ENCODE data around the gene ATL3.
"Not testable (repeated sequence)": the region's sequence is repeated elsewhere in the genome, so short reads cannot be mapped to it uniquely, and the experiment has no call there.

ATL3 gene

GRCh38 chr11:63616953-63617352 lies 54.2 kb downstream of the ATL3 start:
- no peak for DNase-seq

DNA sequence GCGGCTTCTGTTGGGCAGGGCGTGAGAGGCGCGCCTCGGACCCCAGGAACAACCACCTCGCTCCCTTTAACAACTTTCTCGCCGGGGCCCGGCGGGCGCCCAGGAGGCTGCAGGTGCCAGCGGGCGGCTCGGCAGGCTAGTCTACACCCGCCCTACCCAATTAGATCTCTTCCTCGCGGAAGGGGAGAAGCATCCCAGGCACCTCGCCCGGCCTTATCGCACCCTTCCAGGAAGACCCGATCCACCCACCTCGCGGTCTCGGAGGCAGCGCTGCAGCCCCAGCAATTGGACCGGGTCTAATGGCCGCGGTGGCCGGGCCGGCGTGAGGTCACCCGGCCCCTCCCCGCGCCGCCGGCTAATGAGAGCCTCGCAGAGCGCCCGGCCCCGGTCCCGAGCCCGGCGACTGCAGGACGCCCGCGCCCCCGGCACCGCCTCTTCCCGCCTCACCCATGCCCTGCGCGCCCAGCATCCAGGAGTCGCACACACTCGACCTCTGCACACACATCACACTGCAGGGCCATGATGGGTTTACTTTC lies 57.0 kb downstream of the ATL3 start, which contains the start of gene PLAAT3:
Gene PLAAT3, minus strand, starts transcription at position 298 of the 536 bp plus-strand sequence. CDS start 419 bp downstream, outside the sequence.
- peak; percentile 26 to 53 for DNase-seq

- peak; percentile 40 to 50 for DNase-seq
Measured at GRCh38 chr11:63613517-63614135, 57.5 kb downstream of the ATL3 start.

- DNase-seq = no peak
Measured at GRCh38 chr11:63612181-63612580, 59.0 kb downstream of the ATL3 start.

- DNase-seq = no peak
Measured at GRCh38 chr11:63611395-63611747, 59.8 kb downstream of the ATL3 start.

GRCh38 chr11:63610604-63611394 lies 60.4 kb downstream of the ATL3 start:
- no peak for DNase-seq

- DNase-seq = no peak
Measured at GRCh38 chr11:63609971-63610580, 61.1 kb downstream of the ATL3 start.

GRCh38 chr11:63609536-63609935 lies 61.6 kb downstream of the ATL3 start:
- no peak for DNase-seq

DNA sequence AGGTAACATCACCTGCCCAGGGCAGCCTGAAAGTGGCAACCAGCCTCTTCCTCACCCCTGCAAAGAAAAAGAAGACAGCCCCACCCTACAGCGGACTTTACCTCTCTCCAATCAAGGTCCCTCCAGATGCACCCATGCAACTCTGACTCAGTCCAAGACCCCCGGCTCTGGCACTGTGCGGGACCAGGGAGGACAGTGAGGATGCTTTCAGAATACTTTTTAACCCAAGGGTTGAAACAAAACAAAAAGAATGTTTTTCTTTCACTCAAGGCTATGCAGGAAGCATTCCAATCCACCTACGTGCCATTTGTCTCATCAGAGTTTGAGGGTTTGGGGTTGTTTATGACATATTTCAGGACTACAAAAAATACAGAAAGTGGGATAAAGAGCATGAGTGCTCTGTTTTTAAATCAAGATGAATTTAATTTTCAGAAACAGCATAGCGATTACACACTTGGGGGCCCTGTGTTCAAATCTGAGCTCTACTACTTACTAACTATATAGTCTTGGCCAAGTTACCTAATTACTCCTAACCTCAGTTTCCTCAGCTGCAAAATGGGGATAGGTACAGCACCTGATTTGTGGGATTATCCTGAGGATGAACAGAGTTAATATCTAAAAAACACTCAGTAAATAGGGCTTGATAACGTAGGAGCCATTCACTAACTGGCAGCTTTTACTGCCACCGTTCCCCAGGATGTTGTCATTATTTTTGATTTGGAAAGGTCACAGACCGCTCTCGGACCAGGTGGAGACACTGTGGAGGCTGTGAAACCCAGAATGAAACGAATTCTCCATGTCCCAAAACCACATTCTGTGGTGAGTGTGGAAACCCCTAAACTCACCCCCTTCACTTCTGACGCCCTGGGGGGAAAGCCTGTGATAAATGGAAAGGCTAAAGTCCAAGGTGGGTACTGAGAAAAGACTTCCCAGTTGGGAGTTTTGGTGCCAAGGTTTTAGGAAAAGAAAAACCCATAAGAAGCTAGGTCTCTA lies 62.5 kb downstream of the ATL3 start:
- DNase-seq = no peak

GRCh38 chr11:63603180-63603518 lies 68.0 kb downstream of the ATL3 start:
- no peak for DNase-seq

GRCh38 chr11:63602290-63603179 lies 68.6 kb downstream of the ATL3 start:
- DNase-seq = not testable (repeated sequence)

- DNase-seq = no peak
Measured at GRCh38 chr11:63599211-63600122, 71.7 kb downstream of the ATL3 start.

DNA sequence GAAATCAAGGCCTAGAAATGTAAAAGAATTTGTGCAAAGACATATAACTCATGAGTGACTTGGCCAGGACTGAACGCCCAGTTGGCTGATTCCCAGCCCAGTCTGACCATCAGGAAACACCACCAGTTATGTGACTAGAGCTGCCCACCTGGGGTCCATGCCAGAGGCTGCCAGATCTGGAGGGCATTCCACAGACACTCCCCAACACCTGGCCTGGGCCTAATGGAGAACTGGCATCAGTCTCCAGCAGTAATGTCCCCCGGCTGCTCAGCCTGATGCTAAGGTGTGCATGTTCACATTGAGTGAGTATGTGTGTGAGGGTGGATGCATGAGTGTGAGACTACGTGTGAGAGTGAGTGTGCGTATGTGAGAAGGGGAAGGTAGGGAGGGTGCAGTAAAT lies 72.6 kb downstream of the ATL3 start:
- DNase-seq = no peak

DNA sequence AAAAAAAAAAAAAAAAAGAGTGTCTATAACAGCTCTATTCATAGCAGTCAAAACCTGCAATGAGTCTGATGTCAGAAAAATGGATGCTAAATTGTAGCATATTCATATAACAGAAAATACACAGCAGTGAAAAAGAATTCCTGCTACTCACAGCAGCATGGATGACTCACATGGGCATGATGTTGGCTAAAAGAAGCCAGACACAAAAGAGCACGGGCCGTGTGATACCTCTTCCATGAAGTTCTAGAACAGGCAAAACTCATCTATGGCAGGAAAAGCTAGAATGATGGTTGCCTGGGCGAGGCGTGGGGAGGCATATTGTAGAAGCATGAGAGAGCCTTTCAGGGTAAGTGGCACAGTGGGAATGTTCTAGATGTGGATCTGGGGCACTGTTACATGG lies 75.9 kb downstream of the ATL3 start:
- no peak for DNase-seq

DNA sequence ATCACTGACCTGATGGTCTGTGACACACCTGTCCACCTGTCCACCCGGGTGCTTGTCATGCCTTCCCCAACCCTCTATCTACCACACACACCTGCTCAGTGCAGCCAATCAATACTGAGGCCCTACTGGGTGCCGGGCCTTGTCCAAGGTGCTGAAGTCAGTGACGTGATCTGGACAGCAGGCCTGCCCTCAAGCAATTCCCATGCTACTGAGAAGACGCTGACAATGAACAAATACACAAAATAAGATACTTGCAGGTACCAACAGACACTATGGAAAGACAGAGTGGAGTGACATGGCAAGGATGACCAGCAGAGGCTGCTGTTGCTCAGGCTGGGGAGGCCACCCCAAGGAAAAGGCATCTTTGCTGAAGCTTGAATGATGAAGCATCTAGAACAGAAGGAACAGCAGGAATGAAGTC lies 78.2 kb downstream of the ATL3 start:
- DNase-seq = peak in 1 of 2 donors; percentile 25

DNA sequence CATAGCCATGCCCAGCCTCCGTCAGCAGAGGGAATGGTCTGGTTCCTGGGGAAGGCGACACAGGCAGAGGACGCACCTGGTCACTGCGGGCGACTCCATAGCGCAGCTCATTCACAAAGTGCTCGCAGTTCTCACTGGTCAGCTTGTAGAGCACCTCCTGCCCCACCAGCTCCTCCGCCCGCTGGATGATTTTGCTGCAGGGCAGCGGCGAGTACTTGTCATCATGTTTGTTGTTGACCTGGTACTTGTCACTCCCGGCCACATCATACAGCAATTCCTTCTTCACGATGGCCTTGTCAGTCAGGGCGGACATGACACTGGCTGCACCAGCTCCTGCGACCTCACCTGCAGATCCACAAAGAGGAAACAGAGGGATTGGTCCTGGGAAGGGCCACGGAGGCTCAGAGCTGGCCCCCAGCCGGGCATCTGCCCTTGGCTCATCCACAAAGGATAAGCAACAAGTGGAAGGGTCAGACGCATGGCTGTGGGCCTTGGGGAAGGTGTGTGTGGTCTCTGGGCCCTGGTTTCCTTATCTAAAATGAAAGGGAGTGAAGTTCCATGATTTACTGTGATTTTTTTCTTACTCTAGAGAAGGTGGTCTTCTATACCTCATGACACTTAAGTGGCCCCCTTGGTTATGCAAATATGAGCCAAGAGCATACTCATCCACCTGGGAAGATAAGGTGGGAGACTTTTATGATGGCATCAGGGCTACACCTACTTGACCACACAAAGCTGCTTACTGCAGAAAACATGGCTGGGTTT lies 81.0 kb downstream of the ATL3 start:
- no peak for DNase-seq

DNA sequence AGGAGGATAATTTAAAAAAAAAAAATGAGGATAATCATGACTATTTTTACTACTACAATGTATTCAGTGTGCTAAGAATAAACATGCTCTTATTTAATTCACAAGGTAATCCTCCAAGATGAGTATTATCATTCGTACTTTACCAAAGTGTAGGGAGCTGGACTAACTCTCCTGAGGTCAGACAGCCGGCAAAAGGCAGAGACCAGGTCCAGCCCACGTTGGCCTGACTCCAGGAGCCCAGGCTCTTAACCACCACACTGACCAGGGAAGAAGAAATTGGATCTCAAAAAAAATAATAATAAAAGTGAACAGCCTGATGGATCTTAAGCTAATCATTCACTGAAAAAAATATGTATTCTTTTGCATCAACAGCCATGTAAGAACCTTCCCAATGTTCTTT lies 82.2 kb downstream of the ATL3 start:
- no peak for DNase-seq

DNA sequence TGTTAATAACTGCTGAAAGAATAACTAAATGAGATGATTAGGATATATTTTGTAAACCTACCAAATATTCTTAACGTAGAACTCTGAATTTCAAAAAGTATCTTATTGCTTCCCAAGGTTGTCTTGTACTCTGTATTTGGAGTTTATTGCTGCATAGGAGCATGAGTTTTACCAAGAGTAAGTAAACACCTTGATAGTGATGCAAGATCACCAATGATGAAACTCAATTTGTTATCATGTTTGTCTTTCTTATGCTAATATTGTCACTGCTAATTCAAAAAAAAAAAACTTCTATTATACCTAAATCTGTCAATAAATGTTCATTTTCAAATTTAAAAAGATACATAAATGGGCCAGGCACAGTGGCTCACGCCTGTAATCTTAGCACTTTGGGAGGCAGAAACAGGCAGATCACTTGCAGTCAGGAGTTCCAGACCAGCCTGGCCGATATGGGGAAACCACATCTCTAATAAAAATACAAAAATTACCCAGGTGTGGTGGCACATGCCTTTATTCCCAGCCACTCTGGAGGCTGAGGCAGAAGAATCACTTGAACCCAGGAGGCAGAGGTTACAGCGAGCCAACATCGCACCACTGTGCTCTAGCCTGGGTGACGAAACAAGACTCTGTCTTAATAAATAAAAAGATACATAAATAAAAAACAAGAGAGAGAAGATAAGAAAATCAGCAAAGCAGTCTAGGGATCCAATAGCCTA lies 84.6 kb downstream of the ATL3 start:
- DNase-seq = no peak

DNA sequence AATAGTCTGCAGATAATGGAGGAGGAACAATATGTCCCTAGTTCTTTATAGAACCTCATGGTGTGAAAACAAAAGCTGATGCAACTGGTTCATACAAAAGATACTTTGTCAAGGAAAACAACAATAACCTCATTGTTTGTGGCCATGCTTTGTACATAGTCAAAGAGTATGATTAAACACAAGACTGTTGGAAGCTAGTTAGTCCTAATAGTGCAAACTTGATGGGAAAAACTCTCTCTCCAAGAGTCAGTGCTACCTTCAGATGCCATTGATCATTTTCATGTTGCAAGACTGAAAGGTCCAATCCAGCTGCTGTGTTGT lies 87.9 kb downstream of the ATL3 start:
- no peak for DNase-seq
